Stromal cell of bone marrow (primary cell): ENCODE measurements around the gene EEA1.
"Not testable (repeated sequence)": the region's sequence is repeated elsewhere in the genome, so short reads cannot be mapped to it uniquely, and the experiment has no call there.

ENCODE experiments used
- DNase-seq: peaks from one replicate; pipeline ENCODE4 v3.0.0-alpha.2; 2012; ENCODE audit warnings: low read depth

The EEA1 gene

DNA sequence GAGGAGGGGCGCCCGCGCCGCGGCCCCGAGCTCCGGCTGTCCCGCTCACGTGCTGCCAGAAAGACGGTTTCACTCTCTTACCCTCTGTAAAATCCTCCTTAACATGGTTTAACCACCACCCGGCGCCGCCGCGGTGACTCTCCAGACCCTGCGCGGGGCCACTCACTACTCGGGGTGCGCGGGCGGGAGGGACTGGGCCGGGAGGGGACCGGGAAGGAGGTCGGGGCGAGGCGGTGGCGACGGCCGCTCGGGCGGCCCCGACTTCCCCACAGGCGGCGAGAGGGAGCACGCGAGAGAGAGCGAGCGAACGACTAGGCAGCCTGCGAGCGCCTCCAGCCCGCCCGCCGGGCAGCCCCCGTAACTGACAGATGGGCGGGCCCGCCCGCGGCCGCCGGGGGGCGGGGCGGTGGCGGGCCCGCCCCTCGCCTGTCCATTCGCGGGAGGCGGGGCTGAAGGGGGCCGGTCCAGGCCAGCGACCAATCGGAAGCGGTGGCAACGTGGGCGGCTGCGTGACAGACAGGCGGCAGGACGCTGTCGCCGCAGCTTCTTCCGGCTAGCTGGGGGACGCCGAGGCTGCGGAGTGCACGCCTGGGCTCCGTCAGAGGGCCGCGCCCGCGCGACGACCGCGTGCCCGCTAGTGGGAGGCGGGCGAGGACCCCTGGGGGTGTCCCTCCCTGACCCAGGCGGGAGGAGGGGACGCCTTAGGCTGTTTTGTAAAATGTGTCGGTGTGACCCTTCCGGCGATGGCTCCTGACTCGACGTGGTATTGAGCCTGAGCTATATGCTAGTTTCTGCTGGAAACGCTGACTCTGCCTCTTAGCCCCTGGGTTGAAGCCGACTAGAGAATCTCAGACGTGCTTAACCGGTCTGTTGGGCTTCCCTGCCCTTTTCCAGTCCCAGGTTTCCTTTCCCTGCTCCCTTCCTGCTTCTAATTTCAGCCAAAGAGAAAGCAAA, at the start of gene EEA1:
EEA1 (minus strand) TSS at position 334 of the 954 bp plus-strand sequence; CDS start at position 105, 229 bp downstream.
- peak; percentile 91 for DNase-seq

DNA sequence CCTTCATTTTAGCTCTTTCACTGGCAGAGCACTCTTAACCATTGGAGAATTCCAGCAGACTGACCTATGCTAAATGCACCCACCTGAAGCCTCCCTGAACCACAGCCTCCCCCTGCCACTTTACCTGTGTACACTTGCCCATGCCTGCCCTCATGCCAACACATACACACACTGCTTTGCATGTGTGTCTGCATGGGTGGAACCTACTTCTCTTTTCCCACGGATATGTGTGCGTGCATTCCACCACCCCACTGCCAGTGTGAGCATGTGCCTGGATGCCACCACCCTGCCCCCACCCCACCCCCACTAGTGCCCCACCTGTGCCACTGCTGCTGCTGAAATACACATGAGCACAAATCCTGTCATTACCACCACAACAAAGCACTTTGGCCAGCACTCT, 49.5 kb upstream of the EEA1 start:
- no peak for DNase-seq

DNA sequence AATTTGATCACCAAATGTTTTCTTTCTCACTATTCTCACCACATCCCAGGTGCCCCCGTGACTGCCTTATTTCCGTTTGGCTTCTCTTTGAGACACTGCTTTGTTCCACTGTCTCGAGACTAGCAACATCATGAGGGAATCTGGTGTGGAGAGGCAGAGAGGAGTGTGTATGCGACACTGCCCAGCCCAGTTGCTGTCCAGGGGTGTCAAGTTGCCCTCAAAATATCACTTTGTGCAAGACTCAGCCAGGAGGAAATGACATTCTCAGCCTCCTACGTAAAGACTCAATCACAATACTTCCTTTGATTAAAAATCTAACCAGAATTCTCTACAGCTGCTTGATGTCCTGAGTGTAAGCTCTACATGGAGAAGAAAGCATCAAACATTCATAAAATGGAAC, 48.2 kb upstream of the EEA1 start:
- DNase-seq, result no peak

DNA sequence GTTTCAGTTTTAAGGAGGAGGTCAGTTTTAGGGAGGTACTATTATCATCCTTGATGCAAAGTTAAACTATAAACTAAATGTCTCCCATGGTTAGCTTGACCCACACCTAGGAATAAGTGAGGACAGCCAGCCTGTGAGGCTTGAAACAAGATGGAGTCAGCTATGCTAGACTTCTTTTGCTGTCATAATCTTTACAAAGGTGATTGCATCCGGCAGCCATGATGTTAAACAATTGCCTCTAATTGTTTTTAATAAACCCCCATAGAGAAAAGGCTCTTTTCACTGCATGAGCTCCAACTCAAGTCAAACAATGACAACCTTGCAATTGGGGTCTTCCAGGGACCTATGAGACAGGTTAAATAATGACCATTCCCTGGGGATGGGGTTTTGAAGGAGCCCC, 45.7 kb upstream of the EEA1 start:
- DNase-seq, result no peak

DNA sequence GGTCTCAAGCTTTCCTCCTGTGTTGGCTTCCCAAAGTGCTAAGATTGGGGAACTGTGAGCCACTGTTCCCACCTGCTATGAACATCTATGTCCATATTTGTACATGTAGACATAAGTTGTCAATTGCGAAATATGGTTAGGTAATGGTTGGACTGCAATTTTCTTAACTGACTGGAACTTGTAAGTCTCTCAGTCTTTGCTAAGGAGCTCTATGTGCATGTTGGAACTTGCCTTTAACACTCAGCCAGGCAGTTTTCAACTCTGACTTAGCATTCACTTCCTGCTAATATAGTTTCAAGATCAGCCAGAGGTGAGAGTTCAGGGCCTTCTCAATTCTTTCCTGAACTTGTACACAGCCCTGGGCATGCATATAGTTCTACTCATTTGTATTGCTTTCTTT, 44.5 kb upstream of the EEA1 start:
- DNase-seq, result peak; percentile 64

DNA sequence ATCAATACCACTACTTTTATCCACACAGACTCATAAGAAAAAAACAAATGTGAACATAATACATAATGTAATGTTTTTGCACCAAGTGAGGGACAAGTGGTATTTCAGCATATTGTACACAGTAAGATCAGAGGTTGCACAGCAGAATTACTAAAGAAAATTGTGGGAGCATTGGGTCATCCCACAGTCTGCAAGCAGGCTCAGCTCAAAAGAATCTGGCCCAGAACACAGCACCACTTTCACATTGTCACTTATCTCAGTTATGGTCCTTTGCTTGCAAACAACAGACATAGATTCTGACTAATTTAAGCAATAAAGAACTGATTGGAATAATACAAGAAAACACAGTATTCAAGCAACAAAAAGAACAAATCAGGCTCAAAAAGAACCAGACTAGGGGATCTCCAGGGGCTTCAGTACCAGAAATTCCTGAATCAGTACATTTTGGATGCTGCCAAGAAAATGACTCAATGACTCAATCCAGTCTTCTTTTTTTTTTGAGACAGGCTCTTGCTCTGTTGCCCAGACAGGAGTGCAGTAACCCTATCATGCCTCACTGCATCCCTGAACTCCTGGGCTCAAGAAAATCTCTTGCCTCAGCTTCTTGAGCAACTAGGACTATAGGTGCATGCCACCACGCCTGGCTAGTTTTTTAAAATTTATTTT, 42.9 kb upstream of the EEA1 start:
- peak; percentile 78 for DNase-seq

DNA sequence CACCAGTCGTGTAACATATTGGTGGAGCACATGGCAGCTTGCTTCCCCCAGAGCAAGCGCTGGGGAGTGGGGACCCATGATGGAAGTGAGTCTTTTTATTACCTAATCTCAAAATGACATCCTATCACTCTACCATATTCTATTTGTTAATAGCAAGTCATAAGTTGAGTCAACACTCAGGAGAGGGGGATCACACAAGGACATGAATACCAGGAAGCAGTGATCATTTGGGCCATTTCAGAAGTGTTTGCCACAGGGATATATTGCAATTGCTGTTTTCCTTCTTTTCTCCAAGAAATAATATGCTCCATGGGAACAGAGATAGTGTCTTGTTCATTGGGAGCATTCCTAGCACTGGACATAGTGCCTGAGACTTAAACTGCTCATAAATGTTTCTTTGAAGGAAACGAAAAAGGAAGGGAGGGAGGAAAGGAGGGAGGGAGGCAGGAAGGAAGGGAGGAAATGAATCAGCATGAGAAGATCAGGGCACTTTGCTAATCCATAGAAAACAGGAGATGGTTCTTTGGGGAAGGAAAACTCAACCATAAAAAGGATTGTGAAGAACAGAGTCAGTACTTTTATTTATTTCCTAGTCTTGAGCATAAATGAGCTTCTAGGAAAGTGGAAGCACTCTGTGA, 39.2 kb upstream of the EEA1 start:
- no peak for DNase-seq

DNA sequence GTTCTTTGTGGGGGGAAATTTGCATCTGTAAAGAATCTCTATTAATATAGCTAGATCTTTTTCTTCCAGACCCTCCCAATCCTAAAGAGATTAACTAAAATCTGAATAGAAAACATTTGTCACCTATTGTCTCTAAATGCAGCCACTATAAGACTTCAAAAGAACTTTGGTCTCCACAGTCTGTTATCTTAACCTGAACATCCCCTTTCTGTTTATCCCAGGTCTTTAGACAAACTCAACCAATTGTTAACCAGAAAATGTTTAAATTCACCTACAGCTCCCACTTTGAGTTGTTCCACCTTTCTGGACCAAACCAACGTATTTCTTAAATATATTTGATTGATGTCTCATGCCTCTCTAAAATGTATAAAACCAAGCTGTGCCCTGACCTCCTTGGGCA, 35.3 kb upstream of the EEA1 start:
- not testable (repeated sequence) for DNase-seq

DNA sequence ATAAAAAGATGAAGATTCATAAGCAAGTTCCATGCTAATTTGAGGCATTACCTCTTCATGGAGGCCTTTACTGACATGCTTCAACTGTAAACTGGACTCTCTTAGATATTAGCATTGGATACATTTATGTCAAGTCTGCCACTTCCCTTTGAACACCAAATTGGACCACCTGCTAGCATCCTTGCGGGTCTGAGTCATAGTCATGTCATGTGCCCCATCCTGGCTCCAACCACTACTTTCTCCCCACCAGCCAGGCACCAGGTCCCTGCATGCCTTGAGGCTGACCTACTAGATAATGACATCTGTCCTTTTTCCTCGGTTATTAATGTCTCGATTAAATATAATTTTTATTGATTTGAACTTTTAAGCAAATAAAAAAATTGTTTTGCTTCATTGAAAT, 32.9 kb upstream of the EEA1 start:
- no peak for DNase-seq

DNA sequence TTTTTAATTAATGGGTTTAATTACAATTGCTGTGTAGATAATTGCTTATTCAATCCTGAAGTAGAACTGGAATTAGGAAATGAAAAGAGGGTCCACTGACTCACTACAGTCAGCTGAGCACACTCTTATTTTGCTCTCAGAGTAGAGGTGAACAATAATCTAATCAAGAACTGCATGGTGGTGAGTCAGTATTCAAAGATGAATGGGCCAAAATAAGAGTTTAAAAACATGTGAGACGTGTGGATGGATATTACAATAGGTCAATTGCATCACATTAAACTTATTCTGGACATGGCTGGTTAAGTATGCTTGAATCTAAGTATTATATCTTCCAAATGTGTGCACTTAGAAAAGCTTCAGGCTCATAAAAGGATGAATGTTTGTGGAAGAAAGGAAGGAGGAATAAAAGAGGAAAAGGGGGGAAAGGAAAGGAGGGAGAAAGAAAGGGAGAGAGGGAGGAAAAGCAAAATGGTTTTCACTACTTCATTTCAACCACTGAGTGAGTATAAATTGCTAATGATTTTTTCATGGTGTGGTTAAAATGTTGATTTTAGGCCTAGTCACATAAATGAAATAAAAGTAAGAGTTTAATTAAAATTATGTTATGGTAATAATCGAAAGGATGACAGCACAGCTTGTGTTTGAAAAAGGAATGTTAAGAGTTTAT, 27.0 kb upstream of the EEA1 start:
- peak; percentile 73 for DNase-seq

DNA sequence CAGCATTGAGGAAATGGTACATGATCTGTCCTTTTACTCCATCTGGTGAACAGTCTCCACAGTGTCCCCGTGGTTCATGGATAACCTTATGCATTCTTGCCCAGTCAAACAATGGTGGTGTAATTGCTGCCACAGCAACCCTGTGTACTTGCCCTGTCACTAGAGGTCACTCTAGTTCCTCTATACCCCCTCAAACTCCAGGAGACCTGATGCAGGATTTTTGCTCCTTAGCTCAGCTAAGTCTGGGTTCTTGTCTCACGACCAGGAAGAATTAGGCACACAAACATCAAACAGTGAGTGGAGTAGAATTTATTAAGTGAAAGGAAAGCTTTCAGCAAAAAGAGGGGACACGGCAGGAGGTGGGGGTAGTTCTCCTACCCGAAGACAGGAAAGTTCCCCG, 24.7 kb upstream of the EEA1 start:
- DNase-seq, result no peak

DNA sequence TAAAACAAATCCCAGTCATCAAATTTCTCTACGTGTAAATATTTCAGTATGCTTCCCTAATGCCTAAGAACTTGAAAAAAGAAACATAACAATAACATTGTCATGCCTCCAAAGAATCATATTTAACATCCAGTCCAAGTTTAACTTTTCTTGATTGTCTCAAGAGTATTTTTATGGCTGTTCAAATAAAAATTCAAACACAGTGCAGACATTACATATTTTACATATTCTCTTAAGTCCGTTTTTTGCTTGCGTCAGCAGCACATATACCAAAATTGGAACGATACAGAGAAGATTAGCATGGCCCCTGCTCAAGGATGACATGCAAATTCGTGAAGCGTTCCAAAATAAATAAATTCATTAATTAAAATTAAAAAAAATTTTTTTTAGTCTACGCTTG, 23.3 kb upstream of the EEA1 start:
- DNase-seq, result no peak

DNA sequence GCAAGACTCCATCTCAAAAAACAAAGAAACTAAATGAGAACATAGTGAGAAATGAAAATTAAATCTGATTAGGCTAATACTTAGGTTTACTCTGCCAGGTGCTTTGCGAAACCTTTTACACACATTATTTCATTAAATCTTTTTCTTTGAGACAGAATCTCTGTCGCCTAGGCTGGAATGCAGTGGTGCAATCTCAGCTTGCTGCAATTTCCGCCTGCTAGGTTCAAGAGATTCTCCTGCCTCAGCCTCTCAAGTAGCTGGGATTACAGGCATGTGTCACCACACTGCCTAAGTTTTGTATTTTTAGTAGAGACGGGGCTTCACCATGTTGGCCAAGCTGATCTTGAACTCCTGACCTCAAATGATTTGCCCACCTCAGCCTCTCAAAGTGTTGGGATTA, 21.9 kb upstream of the EEA1 start:
- no peak for DNase-seq

DNA sequence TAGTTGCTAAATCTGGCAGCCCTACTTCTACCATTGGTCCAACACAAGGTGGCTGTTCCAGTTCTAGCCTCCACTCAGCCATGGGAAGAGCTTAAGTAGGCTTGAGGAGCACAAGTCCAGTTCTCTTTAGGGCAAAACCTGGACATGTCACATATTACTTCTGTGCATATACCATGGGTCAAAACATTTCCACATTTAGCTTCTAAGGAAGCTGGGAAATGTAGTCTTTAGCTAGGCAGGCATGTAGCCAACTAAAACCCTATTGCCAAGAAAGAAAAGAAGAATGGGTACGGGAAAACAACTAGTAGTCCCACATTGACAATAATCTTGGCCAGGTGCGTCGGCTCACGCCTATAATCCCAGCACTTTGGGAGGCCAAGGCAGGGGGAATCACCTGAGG, 20.9 kb upstream of the EEA1 start:
- no peak for DNase-seq

DNA sequence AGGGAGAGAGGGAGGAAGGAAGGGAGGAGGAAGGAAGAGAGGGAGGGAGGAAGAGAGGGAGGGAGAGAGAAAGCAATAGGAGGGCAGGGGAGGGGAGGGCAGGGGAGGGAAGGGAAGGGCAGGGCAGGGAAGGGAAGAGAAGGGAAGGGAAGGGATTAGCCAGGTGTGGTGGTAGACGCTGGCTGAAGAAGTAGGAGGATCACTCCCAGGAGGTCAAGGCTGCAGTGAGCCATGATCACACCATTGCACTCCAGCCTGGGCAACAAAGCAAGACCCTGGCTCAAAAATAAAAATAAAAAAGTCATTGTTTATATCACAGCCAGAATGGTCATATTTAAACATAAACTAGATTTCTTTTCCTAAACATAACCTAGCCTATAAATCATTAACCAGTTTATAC, 20.4 kb upstream of the EEA1 start:
- no peak for DNase-seq

DNA sequence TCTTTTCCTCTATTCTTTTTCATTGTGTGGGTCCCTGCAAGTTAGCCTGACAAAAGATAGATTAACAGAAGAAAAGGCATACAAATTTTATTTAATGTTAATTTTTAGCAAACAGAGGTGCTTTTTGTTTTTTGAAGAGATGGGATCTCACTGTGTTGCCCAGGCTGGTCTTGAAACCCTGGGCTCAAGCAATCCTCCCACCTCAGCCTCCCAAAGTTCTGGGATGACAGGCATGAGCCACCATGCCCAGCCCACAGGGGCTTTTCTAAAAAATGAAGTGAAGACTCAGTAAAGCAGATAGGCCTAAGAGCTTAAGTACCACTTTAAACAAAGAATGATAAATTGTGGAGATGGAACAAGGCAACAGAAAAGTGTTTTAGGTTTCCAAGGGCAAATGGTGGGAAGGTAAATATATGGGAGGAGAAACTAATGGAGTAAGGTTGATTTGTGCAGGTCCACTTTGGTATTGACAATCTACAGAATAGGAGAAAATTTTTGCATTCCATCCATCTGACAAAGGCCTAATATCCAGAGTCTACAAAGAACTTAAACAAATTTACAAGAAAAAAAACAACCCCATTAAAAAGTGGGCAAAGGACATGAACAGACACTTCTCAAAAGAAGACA, 18.6 kb upstream of the EEA1 start:
- DNase-seq, result no peak

DNA sequence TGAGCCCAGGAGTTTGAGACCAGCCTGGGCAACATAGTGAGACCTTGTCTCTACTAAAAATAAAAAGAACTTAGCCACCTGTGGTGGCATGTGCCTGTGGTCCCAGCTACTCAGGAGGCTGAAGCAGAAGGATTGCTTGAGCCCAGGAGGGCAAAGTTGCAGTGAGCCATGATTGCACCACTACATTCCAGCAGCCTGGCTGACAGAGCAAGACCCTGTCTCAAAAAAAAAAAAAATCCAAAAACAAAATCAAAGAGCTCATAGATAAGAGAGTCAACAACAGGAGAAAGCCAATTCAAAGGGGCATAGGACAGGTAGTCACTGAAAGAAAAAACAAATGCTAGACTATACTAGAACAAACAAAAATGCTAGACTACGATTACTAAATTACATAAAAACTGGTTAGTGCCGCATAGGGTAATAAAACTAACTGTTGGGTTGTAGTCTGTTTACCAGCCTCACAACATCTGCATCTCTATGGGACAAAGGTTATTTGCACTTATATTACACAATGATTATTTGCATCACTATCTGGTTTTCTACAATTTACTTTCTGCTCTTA, 16.6 kb upstream of the EEA1 start:
- DNase-seq, result no peak

DNA sequence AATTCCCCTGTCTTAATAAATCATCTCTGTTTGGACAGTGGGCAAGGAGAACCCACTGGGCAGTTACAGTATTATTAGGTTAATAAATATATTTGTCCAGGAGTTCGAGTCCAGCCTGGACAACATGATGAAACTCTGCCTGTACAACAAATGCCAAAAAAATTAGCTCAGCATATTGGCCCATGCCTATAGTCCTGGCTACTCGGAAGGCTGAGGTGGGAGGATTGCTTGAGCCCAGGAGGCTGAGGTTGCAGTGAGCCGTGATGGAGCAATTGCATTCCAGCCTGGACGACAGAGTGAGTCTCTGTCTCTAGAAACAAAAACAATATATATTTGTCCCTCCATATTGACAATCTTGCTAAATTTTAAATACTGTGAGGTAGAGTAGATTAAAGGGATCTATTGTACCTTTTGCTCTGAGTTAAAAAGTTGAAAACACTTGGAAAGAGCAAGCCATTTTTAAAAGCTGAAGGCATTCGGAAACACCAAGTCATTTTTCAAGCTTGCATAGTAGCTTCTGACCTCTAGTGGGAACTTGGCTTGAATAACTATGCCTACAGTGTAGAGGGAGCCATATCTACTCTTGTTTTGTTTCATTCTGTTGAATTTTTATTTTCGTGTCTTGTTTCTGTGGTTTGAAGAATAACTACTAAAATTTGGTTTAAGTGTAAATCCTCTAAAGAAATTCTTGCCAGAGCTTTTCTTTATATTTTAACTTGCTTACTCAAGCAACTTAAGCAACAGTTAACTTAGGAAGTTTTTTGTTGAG, 14.6 kb upstream of the EEA1 start:
- peak; percentile 42 for DNase-seq

DNA sequence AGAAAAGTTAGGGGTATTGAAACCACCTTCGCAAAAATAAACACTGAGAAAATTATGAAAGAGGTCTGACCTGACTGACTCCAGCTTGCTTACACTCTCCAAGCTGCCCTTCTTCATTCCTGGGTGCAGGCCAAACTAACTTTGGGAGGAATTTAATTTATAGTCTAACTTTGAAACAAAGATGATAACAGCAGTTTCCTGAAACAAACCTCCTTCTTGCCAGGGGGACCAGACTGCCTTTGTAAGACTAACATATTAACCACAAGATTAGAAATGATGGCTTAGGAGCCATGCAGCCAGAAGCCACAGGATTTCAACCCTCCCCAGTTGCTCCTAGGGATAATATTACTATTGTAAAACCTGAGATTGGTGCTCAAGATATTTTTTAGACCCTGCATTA, 13.8 kb upstream of the EEA1 start:
- peak; percentile 27 for DNase-seq

DNA sequence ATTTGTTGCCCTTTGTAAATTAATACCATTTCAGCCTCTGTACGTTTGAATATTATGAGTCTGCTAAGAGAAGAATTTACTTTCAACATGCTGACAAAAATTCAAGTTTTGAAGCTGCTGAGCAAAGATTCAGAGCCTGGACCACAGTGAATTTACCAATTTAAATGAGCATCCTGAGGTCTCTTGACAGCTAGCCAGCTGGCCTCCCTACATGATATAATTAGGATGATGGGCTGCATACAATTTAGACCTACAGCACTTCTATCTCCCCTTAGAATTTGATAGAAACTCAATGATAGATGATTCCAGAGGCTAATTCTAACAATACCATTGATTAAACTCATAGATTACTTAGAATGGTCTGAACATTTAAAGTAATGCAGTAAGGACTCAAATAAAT, 10.0 kb upstream of the EEA1 start:
- DNase-seq, result no peak

DNA sequence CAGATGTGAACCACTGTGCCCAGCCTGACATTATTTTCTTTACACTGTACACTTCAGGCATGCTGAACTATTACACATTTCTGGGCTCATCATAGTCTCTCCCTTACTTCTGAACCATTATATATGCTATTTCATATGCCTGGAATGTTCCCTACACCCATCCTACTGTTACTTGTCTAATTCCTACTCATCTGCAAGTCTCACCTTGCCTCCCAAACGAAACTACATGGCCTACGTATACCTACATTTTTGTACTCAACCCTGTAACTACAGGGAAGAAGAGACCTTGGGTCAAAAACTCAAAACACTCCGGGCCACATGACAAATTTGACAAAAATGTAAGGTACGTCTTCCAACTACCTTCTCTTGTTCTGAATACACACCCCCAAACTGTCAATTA, 9.5 kb upstream of the EEA1 start:
- no peak for DNase-seq
